Measurements from ENCODE around the gene ANGPT4. TPM values are rescaled to one million over a fixed set of nuclear protein-coding genes. Genes with fewer than 3 reads are reported as not detected.
A peak's percentile ranks its signal among the peaks of the same experiment; 100 is the strongest.

Gene ANGPT4
- total and polyA plus RNA-seq, 9 of the 15 experiments (the other 6 are each of a cell fraction or from before 2014, with no cell fraction given) = not detected

- TF ChIP-seq, protein P1, sequence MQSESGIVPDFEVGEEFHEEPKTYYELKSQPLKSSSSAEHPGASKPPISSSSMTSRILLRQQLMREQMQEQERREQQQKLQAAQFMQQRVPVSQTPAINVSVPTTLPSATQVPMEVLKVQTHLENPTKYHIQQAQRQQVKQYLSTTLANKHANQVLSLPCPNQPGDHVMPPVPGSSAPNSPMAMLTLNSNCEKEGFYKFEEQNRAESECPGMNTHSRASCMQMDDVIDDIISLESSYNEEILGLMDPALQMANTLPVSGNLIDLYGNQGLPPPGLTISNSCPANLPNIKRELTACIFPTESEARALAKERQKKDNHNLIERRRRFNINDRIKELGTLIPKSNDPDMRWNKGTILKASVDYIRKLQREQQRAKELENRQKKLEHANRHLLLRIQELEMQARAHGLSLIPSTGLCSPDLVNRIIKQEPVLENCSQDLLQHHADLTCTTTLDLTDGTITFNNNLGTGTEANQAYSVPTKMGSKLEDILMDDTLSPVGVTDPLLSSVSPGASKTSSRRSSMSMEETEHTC (IDR thresholded peaks at IDR 0.05) = no peak
- TF ChIP-seq RBM22 (IDR thresholded peaks at IDR 0.05; ENCODE audit: low read depth, low read length, poor library complexity, severe bottlenecking) = no peak
- peak; percentile 79 to 93 for TF ChIP-seq TEAD1 (CRISPR knock-in tag; IDR thresholded peaks at IDR 0.05)
- TF ChIP-seq NFIC (IDR thresholded peaks at IDR 0.05) = peak; percentile 82
- peak; percentile 27 to 46 for TF ChIP-seq RAD21 (CRISPR knock-in tag; conservative IDR thresholded peaks at IDR 0.05 in 1 of 2, IDR thresholded peaks at IDR 0.05 in 1 of 2)
- no peak for TF ChIP-seq BCOR (IDR thresholded peaks at IDR 0.05)
Measured at GRCh38 chr20:953742-954141, 37.6 kb upstream of the ANGPT4 start (continued).

DNA sequence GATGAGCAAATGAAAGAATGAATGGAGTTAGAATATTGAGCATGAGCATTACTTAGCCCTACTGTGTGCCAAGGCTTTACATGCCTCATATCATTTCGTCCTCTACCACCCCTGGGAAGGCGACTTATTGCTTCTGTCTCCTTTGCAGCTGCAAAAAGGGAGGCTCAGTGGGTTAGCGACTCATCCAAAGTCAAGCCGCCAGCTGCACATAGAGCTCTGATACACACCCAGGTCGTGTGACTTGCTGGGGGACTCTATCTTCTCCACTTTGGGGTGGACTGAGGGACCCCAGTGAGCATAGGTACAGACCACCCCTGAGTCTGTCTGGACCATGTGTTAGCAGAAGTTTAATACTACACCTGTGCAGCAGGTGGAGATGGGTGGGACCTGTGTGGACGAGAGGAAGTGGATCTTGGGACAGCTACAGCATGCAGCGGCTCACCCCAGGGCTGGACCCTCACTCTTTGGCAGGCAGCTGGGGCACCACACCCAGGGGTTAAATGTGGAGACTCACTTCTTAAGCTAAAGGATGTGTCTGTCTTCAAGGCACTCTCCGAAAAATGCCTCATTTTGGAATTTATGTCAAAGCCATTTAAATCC lies 36.2 kb upstream of the ANGPT4 start:
- Histone ChIP-seq H3K79me2 (ENCODE audit: control insufficient read depth, insufficient read depth, low read length) (no peaks in the 10 kb centered on the region), H4K20me1 (replicated peaks; ENCODE audit: control insufficient read depth, insufficient read depth, low read length) (no peaks in the 10 kb centered on the region), H3K9ac (ENCODE audit: insufficient read depth in 1 of 2, low read depth in 2 of 2, low read length in 2 of 2) (no peak overlapping the region), H3K4me3 (no peak overlapping the region), H3K4me1 (replicated peaks in 1 of 2; ENCODE audit: control insufficient read depth in 2 of 2, insufficient read depth in 2 of 2, low read length in 2 of 2) (peaks cover 0 to 3% of the 10 kb centered on the region in 2 experiments; a peak in 2 of 5 replicates), H3K9me3 (replicated peaks; ENCODE audit: control insufficient read depth, insufficient read depth, low read depth, low read length) (no peaks in the 10 kb centered on the region), H3K9me1 (ENCODE audit: control insufficient read depth, insufficient read depth, low read length) (no peaks in the 10 kb centered on the region), H3K27me3 (ENCODE audit: control insufficient read depth in 2 of 2, insufficient read depth in 2 of 2, low read length in 2 of 2) (peaks cover 7 to 52% of the 10 kb centered on the region in 2 experiments), H3K27ac (ENCODE audit: extremely low read depth, low read depth, low read length) (no peak overlapping the region), H3K4me2 (ENCODE audit: insufficient read depth, low read length) (no peak overlapping the region), H2AFZ (ENCODE audit: low read depth, low read length) (no peak overlapping the region), H3K36me3 (ENCODE audit: control insufficient read depth, insufficient read depth, low read length) (no peaks in the 10 kb centered on the region)
- 2% methylated on average over 8 of the region's 8 CpGs for WGBS (ENCODE audit: insufficient coverage, low coverage, missing lambda C conversion rate)
- in situ Hi-C loops (cut with MboI) (no loop called here), intact Hi-C loops (cut with micrococcal nuclease) (no loop called here)
- BruUV-seq (replicated peaks) = no TSS peak
- no peak for DNase-seq (ENCODE audit: extremely low read depth in 1 of 4, low spot score in 3 of 4)
- ChIA-PET CTCF (ENCODE audit: low intra/inter-chr PET ratio) (interaction anchor here (0.6 to 1.7 kb wide), 3 partner anchors 134 to 274 kb away, joined by 3 to 9 read pairs (median 4); no protein-coding TSS in a partner anchor), POLR2A (no interaction called here)
- FAIRE-seq = no peak
- ATAC-seq = no peak
- TF ChIP-seq BACH1 (tag; IDR thresholded peaks at IDR 0.05) (no peak), OTX1 (CRISPR knock-in tag; IDR thresholded peaks at IDR 0.05) (no peak), ATF3 (IDR thresholded peaks at IDR 0.05) (no peak), ATF3 (CRISPR knock-in tag; conservative IDR thresholded peaks at IDR 0.05) (no peak), GTF3C2 (IDR thresholded peaks at IDR 0.05; ENCODE audit: borderline replicate concordance, extremely low read depth, insufficient read length) (no peak), ZNF311 (CRISPR knock-in tag; IDR thresholded peaks at IDR 0.05) (no peak), NEUROD1 (IDR thresholded peaks at IDR 0.05; ENCODE audit: borderline replicate concordance, low read depth, low read length, partially characterized antibody) (no peak)
- TF ChIP-seq, protein P2, sequence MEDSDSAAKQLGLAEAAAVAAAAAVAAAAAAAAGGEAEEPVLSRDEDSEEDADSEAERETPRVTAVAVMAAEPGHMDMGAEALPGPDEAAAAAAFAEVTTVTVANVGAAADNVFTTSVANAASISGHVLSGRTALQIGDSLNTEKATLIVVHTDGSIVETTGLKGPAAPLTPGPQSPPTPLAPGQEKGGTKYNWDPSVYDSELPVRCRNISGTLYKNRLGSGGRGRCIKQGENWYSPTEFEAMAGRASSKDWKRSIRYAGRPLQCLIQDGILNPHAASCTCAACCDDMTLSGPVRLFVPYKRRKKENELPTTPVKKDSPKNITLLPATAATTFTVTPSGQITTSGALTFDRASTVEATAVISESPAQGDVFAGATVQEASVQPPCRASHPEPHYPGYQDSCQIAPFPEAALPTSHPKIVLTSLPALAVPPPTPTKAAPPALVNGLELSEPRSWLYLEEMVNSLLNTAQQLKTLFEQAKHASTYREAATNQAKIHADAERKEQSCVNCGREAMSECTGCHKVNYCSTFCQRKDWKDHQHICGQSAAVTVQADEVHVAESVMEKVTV (CRISPR knock-in tag; IDR thresholded peaks at IDR 0.05) = no peak

All from K562 (cell line).